Measurements from ENCODE around the gene LANCL1.

LANCL1 gene

DNA sequence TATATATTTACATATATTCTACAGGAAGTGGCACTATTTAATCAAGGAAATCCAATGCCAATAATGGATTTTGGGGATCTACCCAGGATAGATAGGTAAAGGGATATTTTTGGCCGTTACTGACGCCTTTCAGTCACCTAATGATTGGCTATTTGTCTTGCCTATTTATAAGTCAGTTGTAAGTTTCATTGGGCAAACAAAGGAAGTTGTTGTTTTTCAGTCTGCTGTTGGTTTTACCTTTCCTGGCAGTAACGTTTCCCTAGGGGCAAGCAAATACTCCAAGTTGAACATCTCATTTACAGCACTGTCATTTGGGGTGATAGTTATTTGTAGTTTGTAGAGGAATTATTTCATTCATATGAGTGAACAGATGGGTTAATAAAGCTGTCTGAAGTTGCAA, 17.0 kb upstream of the LANCL1 start:
- Histone ChIP-seq H2AFZ (ENCODE audit: low read length, unreplicated experiment) (no peak overlapping the region), H3K36me3 (ENCODE audit: insufficient read depth, low read length) (no peaks in the 10 kb centered on the region), H3K79me2 (ENCODE audit: control insufficient read depth, insufficient read depth, low read length, unreplicated experiment) (no peaks in the 10 kb centered on the region), H3K27me3 (ENCODE audit: insufficient read depth, low read length) (0 out of 2 replicates have a peak, but pooled peaks cover 3% of the 10 kb centered on the region), H3K27ac (ENCODE audit: low read depth, low read length) (no peak overlapping the region), H3K4me3 (ENCODE audit: low read depth, low read length) (no peak overlapping the region), H3K4me1 (ENCODE audit: control insufficient read depth, insufficient read depth, low read length, unreplicated experiment) (no peaks in the 10 kb centered on the region)

DNA sequence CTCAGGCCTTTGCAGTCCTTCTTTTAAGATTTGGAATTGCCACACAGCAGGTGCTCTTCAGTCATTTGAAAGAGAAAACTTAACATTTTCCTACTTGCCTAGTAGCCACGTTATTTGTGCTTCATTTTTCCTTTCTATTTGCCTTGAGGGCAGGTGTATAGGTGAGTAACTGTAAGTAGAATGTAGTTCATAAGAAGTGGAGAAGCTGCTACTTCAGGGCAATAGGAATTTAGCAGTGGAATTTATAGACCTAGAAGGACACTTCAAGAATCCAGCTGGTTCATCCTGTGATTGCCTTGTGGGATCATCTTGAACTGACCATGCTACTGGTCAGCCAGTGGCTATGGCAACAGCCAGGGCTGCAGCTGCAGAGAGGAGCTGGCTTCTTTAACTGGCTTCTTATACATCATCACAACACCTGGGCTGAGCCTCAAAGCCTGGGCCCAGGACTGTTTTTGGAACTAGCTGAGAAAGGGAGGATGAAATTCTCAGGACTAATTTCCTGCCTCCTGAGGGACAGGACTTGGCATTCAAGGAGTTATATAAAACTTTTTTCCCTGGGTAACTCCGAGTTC, 5.1 kb upstream of the LANCL1 start:
- Histone ChIP-seq H3K4me3 (ENCODE audit: low read depth, low read length) (no peak overlapping the region), H2AFZ (ENCODE audit: low read length, unreplicated experiment) (no peak overlapping the region), H3K27me3 (ENCODE audit: insufficient read depth, low read length) (no peaks in the 10 kb centered on the region), H3K36me3 (ENCODE audit: insufficient read depth, low read length) (no peaks in the 10 kb centered on the region), H3K27ac (ENCODE audit: low read depth, low read length) (no peak overlapping the region), H3K4me1 (ENCODE audit: control insufficient read depth, insufficient read depth, low read length, unreplicated experiment) (no peaks in the 10 kb centered on the region), H3K79me2 (ENCODE audit: control insufficient read depth, insufficient read depth, low read length, unreplicated experiment) (no peaks in the 10 kb centered on the region)

DNA sequence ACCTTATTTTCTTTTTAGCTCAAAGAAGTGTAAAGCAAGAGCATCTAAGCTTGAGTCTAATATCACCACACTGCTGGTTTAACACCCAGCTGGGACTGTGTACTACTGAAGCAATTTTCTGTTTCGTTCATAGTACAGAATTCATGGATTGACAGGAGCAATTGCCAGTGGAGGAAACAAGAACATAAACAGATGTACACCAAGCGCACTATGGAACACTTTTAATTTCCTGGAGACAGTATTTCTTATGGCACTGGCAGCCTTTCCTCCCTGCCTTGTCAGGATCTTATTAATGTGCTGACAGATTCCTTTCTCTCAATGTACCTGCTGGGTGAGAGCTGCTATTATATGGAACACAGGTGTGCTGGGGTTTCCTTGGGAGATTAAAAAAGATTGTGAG, 4.2 kb upstream of the LANCL1 start:
- Histone ChIP-seq H3K4me1 (ENCODE audit: control insufficient read depth, insufficient read depth, low read length, unreplicated experiment) (no peaks in the 10 kb centered on the region), H3K27ac (ENCODE audit: low read depth, low read length) (no peak overlapping the region), H3K4me3 (ENCODE audit: low read depth, low read length) (no peak overlapping the region), H3K36me3 (ENCODE audit: insufficient read depth, low read length) (no peaks in the 10 kb centered on the region), H2AFZ (ENCODE audit: low read length, unreplicated experiment) (no peak overlapping the region), H3K79me2 (ENCODE audit: control insufficient read depth, insufficient read depth, low read length, unreplicated experiment) (peaks cover under 1% of the 10 kb centered on the region), H3K27me3 (ENCODE audit: insufficient read depth, low read length) (no peaks in the 10 kb centered on the region)

DNA sequence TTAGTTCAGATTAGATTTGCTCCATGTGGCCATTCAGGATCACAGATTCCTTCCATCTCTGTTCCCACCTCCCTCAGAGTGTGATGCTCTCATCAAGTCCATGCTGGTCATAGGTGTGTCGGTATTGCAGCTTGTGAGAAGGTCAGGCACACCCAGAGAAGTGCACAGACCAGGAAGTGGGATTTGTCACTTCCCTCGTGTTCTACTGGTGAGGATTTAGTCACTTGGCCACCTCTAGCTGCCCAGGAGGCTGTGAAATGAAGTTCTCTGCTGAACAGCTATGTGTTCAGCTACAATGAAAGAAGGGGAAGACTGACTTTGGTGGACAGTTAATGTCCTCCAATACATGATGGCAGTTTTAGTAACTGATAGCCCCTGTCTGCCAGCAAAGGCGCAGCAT, 3.5 kb upstream of the LANCL1 start:
- Histone ChIP-seq H3K4me3 (ENCODE audit: low read depth, low read length) (no peak overlapping the region), H3K27ac (ENCODE audit: low read depth, low read length) (no peak overlapping the region), H3K4me1 (ENCODE audit: control insufficient read depth, insufficient read depth, low read length, unreplicated experiment) (no peaks in the 10 kb centered on the region), H3K79me2 (ENCODE audit: control insufficient read depth, insufficient read depth, low read length, unreplicated experiment) (peaks cover 5% of the 10 kb centered on the region), H3K36me3 (ENCODE audit: insufficient read depth, low read length) (no peaks in the 10 kb centered on the region), H3K27me3 (ENCODE audit: insufficient read depth, low read length) (no peaks in the 10 kb centered on the region), H2AFZ (ENCODE audit: low read length, unreplicated experiment) (no peak overlapping the region)

DNA sequence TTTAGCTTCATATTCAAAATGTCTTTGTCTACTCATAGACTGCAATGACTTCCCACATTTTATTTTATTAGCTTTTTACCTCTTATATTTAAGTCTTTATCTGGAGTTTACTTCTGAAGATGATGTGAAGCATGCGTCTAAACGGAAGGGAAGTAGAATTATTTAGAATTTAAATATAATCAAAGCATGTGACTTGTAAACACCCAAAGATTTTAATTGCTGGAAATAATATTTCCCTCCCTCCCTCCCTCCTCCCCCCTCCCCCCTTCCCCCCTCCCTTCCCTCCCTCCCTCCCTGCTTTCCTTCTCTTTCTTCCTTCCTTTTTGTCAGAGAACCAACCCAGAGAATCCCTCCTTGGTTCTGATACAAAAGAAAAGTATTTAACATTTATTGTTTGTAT, 2.1 kb upstream of the LANCL1 start:
- H3K27ac ChIP-seq (ENCODE audit: low read depth, low read length) = no peak overlapping the region

DNA sequence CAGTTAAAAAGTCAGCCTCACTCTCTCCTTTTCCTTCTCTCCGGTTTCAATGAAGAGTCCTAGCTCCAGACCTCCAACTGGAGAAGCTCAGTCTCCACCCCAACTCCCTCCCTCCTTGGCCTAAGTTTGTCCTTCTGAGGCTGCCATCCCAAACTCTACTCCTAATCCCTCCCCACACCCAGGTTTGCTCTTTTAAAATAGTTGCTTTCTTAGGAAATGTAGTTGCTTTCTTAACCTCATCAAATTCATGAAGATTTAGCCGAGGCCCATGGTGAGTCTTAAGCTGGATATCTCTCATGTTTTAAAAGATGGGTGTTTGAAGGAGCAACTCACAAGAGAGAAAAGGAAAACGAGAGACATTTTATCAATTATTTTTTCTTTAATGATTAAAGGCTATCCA, 937 bp upstream of the LANCL1 start:
- Histone ChIP-seq H3K4me1 (ENCODE audit: control insufficient read depth, insufficient read depth, low read length, unreplicated experiment) (no peaks in the 10 kb centered on the region), H2AFZ (ENCODE audit: low read length, unreplicated experiment) (peak overlapping the region; percentile 98), H3K27ac (ENCODE audit: low read depth, low read length) (no peak overlapping the region), H3K36me3 (ENCODE audit: insufficient read depth, low read length) (no peaks in the 10 kb centered on the region), H3K79me2 (ENCODE audit: control insufficient read depth, insufficient read depth, low read length, unreplicated experiment) (peaks cover 5% of the 10 kb centered on the region), H3K4me3 (ENCODE audit: low read depth, low read length) (peak overlapping the region; percentile 99), H3K27me3 (ENCODE audit: insufficient read depth, low read length) (no peaks in the 10 kb centered on the region)

More for the DNA sequence above, 2.1 kb upstream of the LANCL1 start:
- no peaks in the 10 kb centered on the region for H3K36me3 ChIP-seq (ENCODE audit: insufficient read depth, low read length)
- no peak overlapping the region; the same call in 1 of the 2 replicates for H3K4me3 ChIP-seq (ENCODE audit: low read depth, low read length)
- H3K27me3 ChIP-seq (ENCODE audit: insufficient read depth, low read length) = no peaks in the 10 kb centered on the region
- no peak overlapping the region for H2AFZ ChIP-seq (ENCODE audit: low read length, unreplicated experiment)
- no peaks in the 10 kb centered on the region for H3K4me1 ChIP-seq (ENCODE audit: control insufficient read depth, insufficient read depth, low read length, unreplicated experiment)
- peaks cover 5% of the 10 kb centered on the region for H3K79me2 ChIP-seq (ENCODE audit: control insufficient read depth, insufficient read depth, low read length, unreplicated experiment)

DNA sequence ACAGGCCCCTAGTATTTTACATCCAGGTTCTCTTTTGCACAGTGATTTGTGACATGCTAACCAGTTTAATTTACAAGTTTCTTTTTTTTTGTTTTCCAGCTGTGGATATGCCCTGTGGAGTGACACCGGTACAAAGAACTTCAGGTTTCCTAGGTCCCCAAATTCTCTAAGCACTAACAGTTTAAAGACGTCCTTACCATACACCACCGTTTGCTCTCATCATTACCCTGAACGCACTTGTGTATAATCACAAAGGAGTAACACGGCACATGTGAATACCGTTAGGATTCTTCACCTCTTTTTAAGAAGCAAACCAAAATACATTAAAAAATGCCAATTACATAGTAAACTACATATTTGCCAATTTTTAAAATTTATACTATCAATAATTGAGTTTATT, 853 bp downstream of the LANCL1 start:
- Histone ChIP-seq H3K27me3 (ENCODE audit: insufficient read depth, low read length) (no peaks in the 10 kb centered on the region), H3K79me2 (ENCODE audit: control insufficient read depth, insufficient read depth, low read length, unreplicated experiment) (peaks cover 5% of the 10 kb centered on the region), H3K27ac (ENCODE audit: low read depth, low read length) (no peak overlapping the region), H2AFZ (ENCODE audit: low read length, unreplicated experiment) (peak overlapping the region; percentile 71), H3K4me1 (ENCODE audit: control insufficient read depth, insufficient read depth, low read length, unreplicated experiment) (no peaks in the 10 kb centered on the region), H3K36me3 (ENCODE audit: insufficient read depth, low read length) (peaks cover 6% of the 10 kb centered on the region; the same call in 1 of the 2 replicates), H3K4me3 (ENCODE audit: low read depth, low read length) (peak overlapping the region; percentile 99)

DNA sequence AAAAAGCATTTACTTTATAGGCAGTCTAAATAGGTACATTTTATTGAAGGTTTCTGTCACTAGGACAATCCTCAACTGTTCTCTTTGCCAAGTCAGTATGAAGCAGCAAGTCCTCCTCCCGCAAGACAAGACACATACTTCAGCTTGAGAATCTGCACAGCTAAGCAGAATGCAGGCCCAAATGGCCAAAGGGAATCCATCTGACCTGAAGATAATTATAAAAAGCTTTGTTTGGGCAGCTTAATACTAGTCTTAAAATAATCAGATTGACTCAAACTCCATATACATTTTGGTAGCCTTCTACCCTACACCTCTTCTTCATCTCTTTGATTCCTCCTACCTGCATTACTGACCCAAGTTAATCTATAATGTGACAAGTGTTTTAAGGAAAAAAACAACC, 1.8 kb downstream of the LANCL1 start:
- no peak overlapping the region for H3K27ac ChIP-seq (ENCODE audit: low read depth, low read length)
- peaks cover 6% of the 10 kb centered on the region for H3K36me3 ChIP-seq (ENCODE audit: insufficient read depth, low read length)
- no peak overlapping the region for H2AFZ ChIP-seq (ENCODE audit: low read length, unreplicated experiment)
- no peaks in the 10 kb centered on the region for H3K4me1 ChIP-seq (ENCODE audit: control insufficient read depth, insufficient read depth, low read length, unreplicated experiment)
- no peaks in the 10 kb centered on the region for H3K27me3 ChIP-seq (ENCODE audit: insufficient read depth, low read length)
- no peak overlapping the region for H3K4me3 ChIP-seq (ENCODE audit: low read depth, low read length)
- peaks cover 5% of the 10 kb centered on the region for H3K79me2 ChIP-seq (ENCODE audit: control insufficient read depth, insufficient read depth, low read length, unreplicated experiment)

DNA sequence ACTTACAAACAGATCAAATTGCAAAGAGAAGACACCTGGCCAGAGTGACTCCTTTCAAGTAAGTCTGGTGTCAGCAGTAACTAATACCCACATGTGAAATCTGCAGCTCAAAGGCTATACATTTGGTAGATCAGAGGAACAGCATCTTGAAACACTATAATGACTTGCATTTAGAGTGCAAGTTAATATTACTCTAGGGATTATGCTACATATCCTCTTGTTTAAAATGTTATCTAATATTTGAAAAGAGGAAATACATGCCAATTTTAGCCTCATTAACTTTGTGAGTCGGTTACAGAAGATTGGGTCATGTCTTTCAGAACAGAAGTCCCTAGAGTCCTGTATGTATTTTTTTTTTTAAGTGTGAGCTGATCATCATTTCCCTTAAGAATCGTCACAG, 15.2 kb downstream of the LANCL1 start:
- no peaks in the 10 kb centered on the region for H3K27me3 ChIP-seq (ENCODE audit: insufficient read depth, low read length)
- peaks cover 9% of the 10 kb centered on the region; the same call in 1 of the 2 replicates for H3K36me3 ChIP-seq (ENCODE audit: insufficient read depth, low read length)
- no peak overlapping the region for H3K4me3 ChIP-seq (ENCODE audit: low read depth, low read length)
- no peak overlapping the region for H3K27ac ChIP-seq (ENCODE audit: low read depth, low read length)
- no peak overlapping the region for H2AFZ ChIP-seq (ENCODE audit: low read length, unreplicated experiment)
- H3K4me1 ChIP-seq (ENCODE audit: control insufficient read depth, insufficient read depth, low read length, unreplicated experiment) = no peaks in the 10 kb centered on the region
- H3K79me2 ChIP-seq (ENCODE audit: control insufficient read depth, insufficient read depth, low read length, unreplicated experiment) = no peaks in the 10 kb centered on the region

DNA sequence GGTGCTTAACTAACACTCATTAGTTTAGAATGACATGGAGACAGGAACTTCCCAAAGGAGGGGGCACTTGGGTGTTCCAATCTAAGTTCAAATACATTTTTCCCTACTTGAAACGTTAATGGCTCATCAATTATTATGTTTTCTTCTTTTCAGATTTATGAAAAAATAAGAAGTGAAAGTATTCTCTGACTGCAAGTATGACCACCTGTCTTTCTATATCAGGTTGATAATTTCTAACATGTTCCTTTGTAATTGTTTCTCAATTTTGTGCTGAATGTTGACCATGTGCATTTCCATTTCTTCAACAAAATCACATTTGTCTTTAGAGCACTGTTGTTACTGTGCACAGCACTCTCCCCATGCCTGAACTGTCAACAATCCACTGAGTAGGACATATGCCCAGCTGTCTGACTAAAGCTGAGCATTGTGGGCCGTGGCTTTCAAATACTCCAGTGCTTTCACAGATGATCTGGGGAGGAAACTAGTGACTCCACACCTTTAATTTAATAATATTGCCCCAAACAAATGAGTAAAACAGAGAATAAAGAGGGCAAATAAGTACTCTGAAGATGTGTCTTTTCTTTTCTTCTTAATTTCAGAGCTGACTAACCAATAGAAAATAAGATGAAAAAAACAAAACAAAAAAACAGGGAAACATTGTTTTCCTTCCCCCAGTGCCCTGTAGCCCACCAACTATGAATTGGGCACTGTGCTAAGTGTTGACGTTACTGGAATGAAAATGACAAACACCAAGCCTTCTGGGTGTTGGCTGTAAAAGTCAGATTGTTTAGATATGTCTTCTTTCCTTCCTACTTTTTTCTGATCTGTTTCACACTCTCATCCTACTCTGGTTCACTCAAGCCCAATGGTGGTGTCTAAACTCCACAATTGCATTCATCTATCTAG, 16.0 kb downstream of the LANCL1 start:
- Histone ChIP-seq H3K36me3 (ENCODE audit: insufficient read depth, low read length) (peaks cover 9% of the 10 kb centered on the region; the same call in 1 of the 2 replicates), H3K4me3 (ENCODE audit: low read depth, low read length) (no peak overlapping the region), H3K79me2 (ENCODE audit: control insufficient read depth, insufficient read depth, low read length, unreplicated experiment) (no peaks in the 10 kb centered on the region), H3K27me3 (ENCODE audit: insufficient read depth, low read length) (no peaks in the 10 kb centered on the region), H3K4me1 (ENCODE audit: control insufficient read depth, insufficient read depth, low read length, unreplicated experiment) (no peaks in the 10 kb centered on the region), H2AFZ (ENCODE audit: low read length, unreplicated experiment) (no peak overlapping the region), H3K27ac (ENCODE audit: low read depth, low read length) (no peak overlapping the region)

DNA sequence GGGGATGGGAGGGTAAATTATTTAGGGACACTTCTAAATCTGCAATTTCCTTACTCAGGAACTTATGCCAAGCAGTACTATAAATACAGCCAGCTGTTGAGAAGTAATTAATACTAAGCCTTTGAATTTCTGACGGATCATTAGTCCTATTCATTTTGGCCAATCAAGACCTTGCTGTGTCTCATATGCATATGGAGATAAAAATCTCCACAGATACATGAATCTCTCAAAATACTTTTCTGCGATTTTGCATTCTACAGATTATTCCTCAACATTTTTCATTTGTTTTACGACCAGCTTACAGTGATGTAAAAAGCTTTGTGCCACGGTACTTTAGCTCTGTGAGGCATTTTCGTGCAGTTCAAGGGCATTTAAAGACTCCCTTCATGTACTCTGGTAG, 16.7 kb downstream of the LANCL1 start:
- Histone ChIP-seq H2AFZ (ENCODE audit: low read length, unreplicated experiment) (no peak overlapping the region), H3K27ac (ENCODE audit: low read depth, low read length) (no peak overlapping the region), H3K27me3 (ENCODE audit: insufficient read depth, low read length) (no peaks in the 10 kb centered on the region), H3K36me3 (ENCODE audit: insufficient read depth, low read length) (peaks cover 9% of the 10 kb centered on the region), H3K4me1 (ENCODE audit: control insufficient read depth, insufficient read depth, low read length, unreplicated experiment) (no peaks in the 10 kb centered on the region), H3K79me2 (ENCODE audit: control insufficient read depth, insufficient read depth, low read length, unreplicated experiment) (no peaks in the 10 kb centered on the region), H3K4me3 (ENCODE audit: low read depth, low read length) (no peak overlapping the region)

Data from ACC112 (cell line).